Smooth muscle cell (in vitro differentiated cells): ENCODE data around the gene APOD. TPM values are rescaled to one million over a fixed set of nuclear protein-coding genes. Genes with fewer than 3 reads are reported as not detected.
"Not testable (repeated sequence)": the region's sequence is repeated elsewhere in the genome, so short reads cannot be mapped to it uniquely, and the experiment has no call there.

Experiments used
- DNase-seq: peaks from one replicate; lab custom pipeline; 2025; ENCODE audit not compliant: unreplicated experiment; lab: John Stamatoyannopoulos, UW
- H2AFZ ChIP-seq: fragments of 200-600 bp; sonication (generic); 2 replicates; pipeline ENCODE4 v1.6.0; 2016; ENCODE audit warnings: antibody characterized with exemption, low read depth, mild to moderate bottlenecking
- H3F3A ChIP-seq: fragments of 200-600 bp; sonication (generic); 2 replicates; pipeline ENCODE4 v1.6.0; 2017; ENCODE audit warnings: antibody characterized with exemption, low read depth
- H3K27ac ChIP-seq: fragments of 200-600 bp; sonication (generic); 2 replicates; pipeline ENCODE4 v1.5.1; 2016; ENCODE audit warnings: low read depth, mild to moderate bottlenecking
- H3K27me3 ChIP-seq: fragments of 200-600 bp; sonication (generic); 2 replicates; pipeline ENCODE4 v1.6.1; 2016; ENCODE audit warnings: low read depth, mild to moderate bottlenecking
- H3K36me3 ChIP-seq: fragments of 200-600 bp; sonication (generic); 2 replicates; pipeline ENCODE4 v1.5.1; 2016; ENCODE audit warnings: low read depth
- H3K4me1 ChIP-seq: fragments of 200-600 bp; sonication (generic); 2 replicates; pipeline ENCODE4 v1.5.1; 2016; ENCODE audit warnings: low read depth
- H3K4me2 ChIP-seq: fragments of 200-600 bp; sonication (generic); 2 replicates; pipeline ENCODE4 v1.6.0; 2016; ENCODE audit warnings: mild to moderate bottlenecking
- H3K4me3 ChIP-seq: fragments of 200-600 bp; sonication (generic); 2 replicates; pipeline ENCODE4 v1.5.1; 2016; ENCODE audit warnings: mild to moderate bottlenecking
- H3K79me2 ChIP-seq: fragments of 200-600 bp; sonication (generic); 2 replicates; pipeline ENCODE4 v1.6.0; 2016; ENCODE audit warnings: low read depth, mild to moderate bottlenecking
- H3K9ac ChIP-seq: fragments of 200-600 bp; sonication (generic); 2 replicates; pipeline ENCODE4 v1.6.0; 2016; ENCODE audit warnings: low read depth
- H3K9me3 ChIP-seq: fragments of 200-600 bp; sonication (generic); replicated peaks from 2 replicates; pipeline ENCODE4 v1.5.1; 2016; ENCODE audit warnings: low read depth
- H4K20me1 ChIP-seq: fragments of 200-600 bp; sonication (generic); 2 replicates; pipeline ENCODE4 v1.6.0; 2016; ENCODE audit warnings: low read depth
- WGBS: methylation state at CpG from one replicate; pipeline ENCODE4 v1.1.7; 2016; ENCODE audit warnings: low lambda C conversion rate; 5-methylcytosine and 5-hydroxymethylcytosine counted together
- polyA plus RNA-seq: library from polyadenylated mRNA; unstranded; fragments of >200 nt; fragmentation: Nextera tagmentation; extraction: Ambion mirVana; gene quantifications from 2 replicates; pipeline ENCODE4 v1.2.1, GENCODE V29; 2016
- total RNA-seq: library from RNA; depleted of rRNA; stranded (reverse); fragments of >200 nt; gene quantifications from 2 replicates; pipeline ENCODE4 v1.2.3, GENCODE V29; 2014
- TF ChIP-seq, protein P1 (sequence below): fragments of 200-600 bp; sonication (generic); IDR thresholded peaks from 2 replicates; pipeline ENCODE4 v1.5.1; 2017; ENCODE audit warnings: borderline replicate concordance, mild to moderate bottlenecking, antibody characterized with exemption; ENCODE audit not compliant: insufficient read depth, poor library complexity, severe bottlenecking

Gene APOD
- total and polyA plus RNA-seq, 2 experiments from 2014 or later, result 0.39 to 2.2 TPM

DNA sequence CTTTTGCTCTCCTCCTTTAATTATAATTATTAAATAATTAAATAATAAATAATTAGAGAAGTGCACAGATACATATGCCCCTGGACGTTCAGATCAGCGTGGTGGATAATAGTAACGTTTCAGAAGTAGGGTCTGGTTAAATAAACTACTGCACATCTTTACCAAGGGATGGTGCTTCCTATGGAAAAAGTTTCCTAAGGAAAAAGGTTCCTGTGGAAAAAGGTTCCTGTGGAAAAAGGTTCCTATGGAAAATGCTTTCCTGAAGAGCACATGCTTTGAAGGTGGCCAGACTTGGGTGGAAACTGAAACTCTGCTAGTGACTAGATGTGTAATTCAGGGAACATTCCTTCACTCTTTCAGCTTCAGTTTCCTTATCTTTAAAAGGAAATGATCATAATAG, 37.4 kb upstream of the APOD start:
- H3K4me3 ChIP-seq, H3K79me2 ChIP-seq, H3K36me3 ChIP-seq, H3K9ac ChIP-seq, H2AFZ ChIP-seq, H3F3A ChIP-seq, DNase-seq, H3K9me3 ChIP-seq, H3K27me3 ChIP-seq, H3K4me1 ChIP-seq, H4K20me1 ChIP-seq, H3K27ac ChIP-seq, H3K4me2 ChIP-seq: not testable (repeated sequence)
- WGBS, result 94% methylated on average over 3 of the region's 3 CpGs

DNA sequence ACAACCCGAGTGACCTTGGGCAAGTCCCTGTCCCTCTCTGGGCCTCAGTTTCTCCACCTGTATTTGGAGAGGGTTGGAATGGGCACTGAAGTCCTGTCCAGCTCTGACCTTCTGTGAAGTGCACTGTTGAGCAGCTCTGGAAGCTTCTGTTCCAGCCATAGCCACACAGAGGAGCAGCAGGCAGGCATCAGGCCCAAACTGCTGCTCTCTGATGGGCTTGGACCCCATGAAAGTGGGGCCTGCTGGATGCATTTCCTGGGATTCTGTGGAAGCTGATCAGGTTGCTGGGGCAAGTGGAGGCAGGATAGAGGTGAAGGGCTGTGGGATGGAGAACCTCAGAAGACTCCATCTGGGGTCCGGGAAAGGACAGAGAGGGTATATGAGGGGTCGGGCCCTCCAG, 36.7 kb upstream of the APOD start:
- not testable (repeated sequence) for H3K79me2 ChIP-seq, H3K4me1 ChIP-seq, H3K4me3 ChIP-seq, H2AFZ ChIP-seq, H3K9ac ChIP-seq, H3K36me3 ChIP-seq, DNase-seq, H3K9me3 ChIP-seq, H4K20me1 ChIP-seq, H3K4me2 ChIP-seq, H3K27ac ChIP-seq, H3K27me3 ChIP-seq, H3F3A ChIP-seq
- 97% methylated on average over 3 of the region's 3 CpGs for WGBS

DNA sequence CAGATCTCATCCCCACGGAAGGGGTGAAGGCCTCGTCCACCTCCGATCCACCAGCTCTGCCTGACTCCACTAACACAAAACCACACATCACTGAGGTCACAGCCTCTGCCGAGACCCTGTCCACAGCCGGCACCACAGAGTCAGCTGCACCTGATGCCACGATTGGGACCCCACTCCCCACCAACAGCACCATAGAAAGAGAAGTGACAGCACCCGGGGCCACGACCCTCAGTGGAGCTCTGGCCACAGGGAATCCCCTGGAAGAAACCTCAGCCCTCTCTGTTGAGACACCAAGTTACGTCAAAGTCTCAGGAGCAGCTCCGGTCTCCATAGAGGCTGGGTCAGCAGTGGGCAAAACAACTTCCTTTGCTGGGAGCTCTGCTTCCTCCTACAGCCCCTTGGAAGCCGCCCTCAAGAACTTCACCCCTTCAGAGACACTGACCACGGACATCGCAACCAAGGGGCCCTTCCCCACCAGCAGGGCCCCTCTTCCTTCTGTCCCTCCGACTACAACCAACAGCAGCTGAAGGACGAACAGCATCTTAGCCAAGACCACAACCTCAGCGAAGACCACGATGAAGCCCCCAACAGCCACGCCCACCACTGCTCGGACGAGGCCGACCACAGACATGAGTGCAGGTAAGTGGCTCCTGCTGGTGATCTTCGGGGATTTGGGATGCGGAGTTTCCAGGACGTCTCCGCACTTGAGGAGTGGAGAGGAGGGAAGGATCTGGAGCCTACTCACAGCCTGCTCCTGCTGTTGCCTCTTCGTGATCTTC, 36.0 kb upstream of the APOD start:
- not testable (repeated sequence) for H3K4me2 ChIP-seq, H3K79me2 ChIP-seq, H3K27ac ChIP-seq, H3F3A ChIP-seq, H2AFZ ChIP-seq, H3K4me3 ChIP-seq, H3K27me3 ChIP-seq, H3K9ac ChIP-seq, H3K9me3 ChIP-seq, H3K36me3 ChIP-seq, H4K20me1 ChIP-seq, DNase-seq, H3K4me1 ChIP-seq
- 90% methylated on average over 24 of the region's 26 CpGs for WGBS

DNA sequence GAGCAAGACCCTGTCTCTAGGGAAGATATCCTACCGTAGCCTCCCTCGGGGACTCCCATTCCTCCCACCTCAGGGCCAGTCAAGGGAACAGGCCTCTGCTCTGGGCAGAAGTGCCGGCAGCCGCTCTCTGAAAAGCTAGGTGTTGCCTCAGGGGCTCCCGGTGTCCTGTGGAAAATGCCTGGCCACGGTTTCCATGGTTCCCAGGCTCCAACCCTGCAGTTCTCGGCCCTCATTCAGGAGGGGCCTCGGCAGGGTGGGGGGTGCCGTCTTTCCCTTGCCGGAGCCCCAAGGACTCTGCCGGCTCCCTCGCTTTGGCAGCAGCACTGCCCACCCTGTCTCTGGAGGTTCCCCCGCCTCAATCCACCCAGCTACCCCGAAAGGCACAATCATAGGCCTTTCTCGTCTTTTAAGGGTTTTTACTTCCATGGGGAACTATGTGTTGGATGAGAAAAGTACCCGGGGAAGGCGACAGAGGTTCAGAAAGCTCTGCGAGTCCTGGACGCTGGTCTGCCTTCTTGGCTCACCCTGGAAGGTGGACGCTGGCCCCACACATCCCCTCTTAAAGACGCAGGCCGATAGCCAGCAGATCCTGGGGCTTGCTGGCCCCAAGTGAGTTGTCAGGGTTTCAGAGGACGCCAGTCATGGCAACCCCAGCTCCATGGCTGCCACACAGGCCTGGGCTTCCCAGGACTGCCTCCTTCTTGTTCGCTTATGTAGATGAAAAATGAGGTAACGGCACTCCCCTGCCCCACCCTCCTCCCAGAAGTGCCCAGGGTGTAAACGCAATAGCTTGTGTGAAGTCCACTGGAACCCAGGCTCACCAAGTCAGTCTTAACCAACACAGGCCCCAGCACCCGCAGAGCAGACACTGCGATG, 34.3 kb upstream of the APOD start:
- H3K27ac ChIP-seq, result not testable (repeated sequence)

DNA sequence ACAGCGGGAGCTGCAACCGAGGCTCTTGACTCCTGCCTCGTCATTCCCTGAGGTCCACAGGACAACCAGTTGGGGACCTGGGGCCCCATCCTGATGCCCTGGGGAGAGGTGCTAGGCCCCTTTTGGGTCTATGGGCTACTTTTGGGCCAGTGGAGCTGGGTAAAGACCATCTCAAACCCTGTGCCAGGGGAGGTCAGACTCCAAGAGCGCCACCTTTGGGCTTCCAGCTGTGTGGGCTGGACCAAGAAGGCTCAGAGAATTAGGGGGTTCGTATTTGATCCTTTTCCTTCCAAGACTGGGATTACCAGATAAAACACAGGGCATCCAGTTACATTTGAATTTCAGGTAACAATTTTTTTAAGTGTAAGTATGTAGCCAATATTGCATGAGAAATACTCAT, 33.4 kb upstream of the APOD start:
- not testable (repeated sequence) for H3K27ac ChIP-seq, H3K9me3 ChIP-seq, H2AFZ ChIP-seq, H3K4me1 ChIP-seq, DNase-seq, H3F3A ChIP-seq, H3K79me2 ChIP-seq, H3K36me3 ChIP-seq, H3K4me3 ChIP-seq, H3K27me3 ChIP-seq, H4K20me1 ChIP-seq, H3K9ac ChIP-seq, H3K4me2 ChIP-seq
- WGBS, result 88% methylated on average over 5 of the region's 5 CpGs

More for the DNA sequence above, 34.3 kb upstream of the APOD start:
- not testable (repeated sequence) for H3K27me3 ChIP-seq, H3F3A ChIP-seq, H3K79me2 ChIP-seq, H3K36me3 ChIP-seq, H3K9me3 ChIP-seq, H3K4me3 ChIP-seq, H3K9ac ChIP-seq, H3K4me2 ChIP-seq, H4K20me1 ChIP-seq, DNase-seq, H3K4me1 ChIP-seq, H2AFZ ChIP-seq
- 90% methylated on average over 24 of the region's 28 CpGs for WGBS

DNA sequence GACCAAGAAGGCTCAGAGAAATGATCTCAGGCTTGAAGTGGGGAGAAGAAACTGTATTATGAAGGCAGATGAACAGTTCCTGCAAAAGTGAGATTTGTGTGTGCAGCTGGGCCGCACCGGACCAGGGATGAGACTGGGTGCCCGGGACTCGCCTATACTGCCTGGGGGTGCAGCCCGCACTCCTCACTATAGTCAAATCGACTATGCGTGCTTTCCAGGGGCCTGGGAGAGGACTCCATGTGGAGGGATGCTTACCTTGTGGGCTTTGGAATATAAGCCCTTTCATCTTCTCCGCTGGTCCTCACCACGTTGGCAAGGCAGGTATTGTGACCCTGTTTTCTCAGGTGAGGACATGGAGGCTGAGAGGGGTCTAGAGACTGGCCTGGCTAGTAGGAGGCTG, 32.9 kb upstream of the APOD start:
- TF ChIP-seq, protein P1, sequence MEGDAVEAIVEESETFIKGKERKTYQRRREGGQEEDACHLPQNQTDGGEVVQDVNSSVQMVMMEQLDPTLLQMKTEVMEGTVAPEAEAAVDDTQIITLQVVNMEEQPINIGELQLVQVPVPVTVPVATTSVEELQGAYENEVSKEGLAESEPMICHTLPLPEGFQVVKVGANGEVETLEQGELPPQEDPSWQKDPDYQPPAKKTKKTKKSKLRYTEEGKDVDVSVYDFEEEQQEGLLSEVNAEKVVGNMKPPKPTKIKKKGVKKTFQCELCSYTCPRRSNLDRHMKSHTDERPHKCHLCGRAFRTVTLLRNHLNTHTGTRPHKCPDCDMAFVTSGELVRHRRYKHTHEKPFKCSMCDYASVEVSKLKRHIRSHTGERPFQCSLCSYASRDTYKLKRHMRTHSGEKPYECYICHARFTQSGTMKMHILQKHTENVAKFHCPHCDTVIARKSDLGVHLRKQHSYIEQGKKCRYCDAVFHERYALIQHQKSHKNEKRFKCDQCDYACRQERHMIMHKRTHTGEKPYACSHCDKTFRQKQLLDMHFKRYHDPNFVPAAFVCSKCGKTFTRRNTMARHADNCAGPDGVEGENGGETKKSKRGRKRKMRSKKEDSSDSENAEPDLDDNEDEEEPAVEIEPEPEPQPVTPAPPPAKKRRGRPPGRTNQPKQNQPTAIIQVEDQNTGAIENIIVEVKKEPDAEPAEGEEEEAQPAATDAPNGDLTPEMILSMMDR, result no peak
- Histone ChIP-seq H3K9me3 (no peaks in the 10 kb centered on the region), H3K9ac (no peak overlapping the region), H3K4me1 (no peaks in the 10 kb centered on the region), H3K4me3 (no peak overlapping the region), H2AFZ (no peak overlapping the region), H3F3A (no peaks in the 10 kb centered on the region), H3K27ac (no peak overlapping the region), H3K4me2 (no peak overlapping the region), H3K27me3 (no peaks in the 10 kb centered on the region), H3K36me3 (no peaks in the 10 kb centered on the region), H3K79me2 (no peaks in the 10 kb centered on the region), H4K20me1 (no peaks in the 10 kb centered on the region)
- no peak for DNase-seq
- WGBS, result 88% methylated on average over 9 of the region's 9 CpGs

DNA sequence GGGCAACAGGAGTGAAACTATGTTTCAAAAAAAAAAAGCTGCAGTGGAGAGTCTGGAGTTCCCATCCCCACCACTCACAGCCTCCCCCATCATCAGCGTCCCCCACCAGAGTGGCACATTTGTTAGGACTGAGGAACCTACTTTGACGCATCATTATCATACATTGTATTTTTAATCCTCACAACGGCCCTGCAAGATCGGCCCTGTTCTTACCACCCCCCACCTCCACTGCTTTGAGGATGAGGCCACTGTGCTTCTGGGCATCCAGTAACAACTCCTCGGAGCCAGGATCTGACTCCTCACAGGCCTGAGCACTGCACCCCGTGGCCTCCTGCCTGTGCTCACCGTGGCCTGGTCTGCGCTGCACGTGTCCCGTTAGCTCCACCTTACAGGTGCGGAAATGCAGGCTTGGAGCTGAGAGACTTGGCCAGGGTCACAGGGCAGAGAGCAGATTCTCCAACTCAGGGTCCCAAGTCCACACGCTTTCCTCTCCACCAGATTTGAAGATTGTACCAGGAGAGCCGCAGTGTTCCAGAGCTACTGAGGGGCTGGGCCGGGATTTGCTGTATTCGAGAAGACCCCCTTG, 32.3 kb upstream of the APOD start:
- H3K4me1 ChIP-seq, H3K36me3 ChIP-seq, H3K9ac ChIP-seq, H3K27ac ChIP-seq, H4K20me1 ChIP-seq, DNase-seq, H2AFZ ChIP-seq, H3K4me3 ChIP-seq, H3F3A ChIP-seq, H3K27me3 ChIP-seq, H3K79me2 ChIP-seq, H3K4me2 ChIP-seq, H3K9me3 ChIP-seq: not testable (repeated sequence)
- WGBS, result 90% methylated on average over 12 of the region's 15 CpGs
